Peyer's patch (tissue), 4 donors: ENCODE measurements around the gene FAM20C. TPM values are rescaled to one million over a fixed set of nuclear protein-coding genes. Genes with fewer than 3 reads are reported as not detected.

Experiments
- DNase-seq, 3 donors: peaks; one replicate each; pipeline ENCODE4 v3.0.0-alpha.2; 2017 to 2019
- H3K27ac ChIP-seq, 4 donors: fragments of 200-600 bp; sonication (generic); one replicate each; pipeline ENCODE4 v1.5.1; 2016 to 2019
- H3K27me3 ChIP-seq, 2 donors: fragments of 200-600 bp; sonication (generic); one replicate each; pipeline ENCODE4 v1.5.1; 2019
- H3K36me3 ChIP-seq, 3 donors: fragments of 200-600 bp; sonication (generic); one replicate each; pipeline ENCODE4 v1.5.1; 2016 to 2019
- H3K4me1 ChIP-seq, 4 donors: fragments of 200-600 bp; sonication (generic); one replicate each; pipeline ENCODE4 v1.5.1; 2016 to 2019
- H3K4me3 ChIP-seq, 4 donors: fragments of 200-600 bp; sonication (generic); 1 replicate in 3 of 4; 2 replicates in 1 of 4; pipeline ENCODE4 v1.5.1; 2016 to 2019; ENCODE audit warnings: mild to moderate bottlenecking in 1 of 4
- H3K9me3 ChIP-seq, 4 donors: fragments of 200-600 bp; sonication (generic); one replicate each; pipeline ENCODE4 v1.5.1; 2016 to 2019; ENCODE audit warnings: mild to moderate bottlenecking in 1 of 4
- POLR2A ChIP-seq, 2 donors: fragments of 450-650 bp; IDR thresholded peaks; one replicate each; pipeline ENCODE4 v1.5.1; 2017; ENCODE audit warnings: antibody characterized with exemption in 2 of 2, mild to moderate bottlenecking in 2 of 2, moderate library complexity in 2 of 2
- total RNA-seq, 4 donors: library from RNA; depleted of rRNA; stranded (reverse); fragments of >200 nt; gene quantifications; one replicate each; pipeline ENCODE4 v1.1.0, GENCODE V29; 2016
- TF ChIP-seq, protein P1 (sequence below), 6 experiments: fragments of 450-650 bp in 4 of 6; fragments of 200-600 bp in 2 of 6; sonication (generic) in 1 of 6; IDR thresholded peaks; one replicate each; pipeline ENCODE4 v1.5.1; 2017 to 2019; ENCODE audit warnings: antibody characterized with exemption in 6 of 6, mild to moderate bottlenecking in 3 of 6, moderate library complexity in 1 of 6

Gene FAM20C
- total RNA-seq, 4 donors from 2014 or later = 46.4 to 66.0 (median 53.8) TPM

DNA sequence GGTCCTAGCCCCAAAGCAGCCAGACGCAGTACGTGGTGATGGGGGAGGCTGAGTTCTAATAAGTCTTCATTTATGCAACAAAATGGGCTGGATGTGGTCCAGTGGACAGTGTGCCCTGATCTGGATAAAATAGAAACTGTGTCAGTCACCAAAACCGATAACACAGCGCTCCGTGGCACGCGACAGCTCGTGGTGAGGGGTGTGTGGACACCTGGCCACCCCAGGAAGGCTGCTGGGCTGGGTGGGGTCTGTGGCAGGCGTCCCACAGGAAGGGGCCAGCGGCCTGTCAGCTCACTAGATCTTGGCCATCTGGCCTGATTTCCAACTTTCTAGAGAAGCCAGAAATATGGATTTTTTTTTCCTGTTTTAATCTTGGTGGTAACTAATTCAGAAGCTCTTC, 17.0 kb downstream of the FAM20C start:
- no peaks in the 10 kb centered on the region for H3K27me3 ChIP-seq
- no peak for DNase-seq
- TF ChIP-seq, protein P1, sequence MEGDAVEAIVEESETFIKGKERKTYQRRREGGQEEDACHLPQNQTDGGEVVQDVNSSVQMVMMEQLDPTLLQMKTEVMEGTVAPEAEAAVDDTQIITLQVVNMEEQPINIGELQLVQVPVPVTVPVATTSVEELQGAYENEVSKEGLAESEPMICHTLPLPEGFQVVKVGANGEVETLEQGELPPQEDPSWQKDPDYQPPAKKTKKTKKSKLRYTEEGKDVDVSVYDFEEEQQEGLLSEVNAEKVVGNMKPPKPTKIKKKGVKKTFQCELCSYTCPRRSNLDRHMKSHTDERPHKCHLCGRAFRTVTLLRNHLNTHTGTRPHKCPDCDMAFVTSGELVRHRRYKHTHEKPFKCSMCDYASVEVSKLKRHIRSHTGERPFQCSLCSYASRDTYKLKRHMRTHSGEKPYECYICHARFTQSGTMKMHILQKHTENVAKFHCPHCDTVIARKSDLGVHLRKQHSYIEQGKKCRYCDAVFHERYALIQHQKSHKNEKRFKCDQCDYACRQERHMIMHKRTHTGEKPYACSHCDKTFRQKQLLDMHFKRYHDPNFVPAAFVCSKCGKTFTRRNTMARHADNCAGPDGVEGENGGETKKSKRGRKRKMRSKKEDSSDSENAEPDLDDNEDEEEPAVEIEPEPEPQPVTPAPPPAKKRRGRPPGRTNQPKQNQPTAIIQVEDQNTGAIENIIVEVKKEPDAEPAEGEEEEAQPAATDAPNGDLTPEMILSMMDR (IDR thresholded peaks at IDR 0.05) = no peak
- no peak for TF ChIP-seq POLR2A (IDR thresholded peaks at IDR 0.05)
- peaks cover 0 to 8% (median 0%) of the 10 kb centered on the region in 4 donors for H3K4me1 ChIP-seq
- no peak overlapping the region for H3K27ac ChIP-seq
- H3K36me3 ChIP-seq = peaks cover 0 to 66% (median 0%) of the 10 kb centered on the region in 3 donors
- H3K4me3 ChIP-seq = no peak overlapping the region
- no peaks in the 10 kb centered on the region for H3K9me3 ChIP-seq

DNA sequence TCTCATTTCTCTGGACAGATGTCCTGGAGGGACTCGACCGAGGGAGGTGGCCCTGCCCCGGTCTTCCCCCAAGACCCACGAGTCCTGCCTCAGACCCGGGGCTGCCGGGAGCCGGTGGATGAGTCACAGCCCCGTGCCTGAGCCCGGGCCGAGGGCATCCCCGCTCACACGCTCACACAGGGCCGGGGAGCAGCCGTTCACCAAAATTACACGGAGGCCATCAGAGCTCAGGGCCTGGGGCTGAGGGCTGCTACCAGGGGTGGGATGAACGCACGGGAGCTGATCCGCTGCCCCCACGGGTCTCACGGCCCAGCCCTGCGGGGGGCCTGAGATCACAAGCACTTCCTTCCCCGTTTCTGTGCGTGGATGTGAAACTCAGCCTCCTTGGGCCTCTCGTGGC, 17.5 kb downstream of the FAM20C start:
- DNase-seq = no peak
- Histone ChIP-seq H3K27me3 (no peaks in the 10 kb centered on the region), H3K4me1 (peaks cover 0 to 8% (median 0%) of the 10 kb centered on the region in 4 donors), H3K4me3 (no peak overlapping the region), H3K36me3 (peaks cover 0 to 61% (median 0%) of the 10 kb centered on the region in 3 donors), H3K9me3 (no peaks in the 10 kb centered on the region), H3K27ac (no peak overlapping the region)
- TF ChIP-seq POLR2A (IDR thresholded peaks at IDR 0.05) = no peak
- TF ChIP-seq, protein P1 (IDR thresholded peaks at IDR 0.05) = no peak

DNA sequence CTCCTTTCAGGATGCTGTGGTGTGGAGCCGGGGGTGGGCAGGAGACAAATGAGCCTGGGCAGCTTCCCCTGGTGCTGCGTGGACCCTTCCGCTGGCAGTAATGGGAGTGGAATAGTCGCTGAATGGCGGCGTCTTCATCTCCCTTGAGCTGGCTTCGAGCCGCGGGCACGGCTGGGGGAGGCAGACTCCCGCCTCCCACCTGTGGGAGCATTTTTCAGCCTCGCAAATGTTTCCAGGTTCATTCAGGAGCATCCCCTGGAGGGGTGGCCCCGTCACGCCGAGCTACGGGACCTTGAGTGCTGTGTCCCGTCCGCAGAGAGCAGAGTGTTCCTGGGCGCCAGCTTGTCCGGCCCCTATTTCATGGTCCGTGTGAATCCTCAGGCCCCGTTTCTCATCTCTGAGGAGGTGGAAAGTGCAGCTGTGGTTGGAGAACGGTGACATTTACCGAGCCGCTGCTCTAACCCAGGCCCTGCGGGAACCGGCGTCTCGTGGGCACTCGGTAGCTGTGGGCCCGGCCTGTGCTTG, 18.1 kb downstream of the FAM20C start:
- no peak for TF ChIP-seq POLR2A (IDR thresholded peaks at IDR 0.05)
- TF ChIP-seq, protein P1 (IDR thresholded peaks at IDR 0.05) = no peak
- H3K27ac ChIP-seq = no peak overlapping the region

DNA sequence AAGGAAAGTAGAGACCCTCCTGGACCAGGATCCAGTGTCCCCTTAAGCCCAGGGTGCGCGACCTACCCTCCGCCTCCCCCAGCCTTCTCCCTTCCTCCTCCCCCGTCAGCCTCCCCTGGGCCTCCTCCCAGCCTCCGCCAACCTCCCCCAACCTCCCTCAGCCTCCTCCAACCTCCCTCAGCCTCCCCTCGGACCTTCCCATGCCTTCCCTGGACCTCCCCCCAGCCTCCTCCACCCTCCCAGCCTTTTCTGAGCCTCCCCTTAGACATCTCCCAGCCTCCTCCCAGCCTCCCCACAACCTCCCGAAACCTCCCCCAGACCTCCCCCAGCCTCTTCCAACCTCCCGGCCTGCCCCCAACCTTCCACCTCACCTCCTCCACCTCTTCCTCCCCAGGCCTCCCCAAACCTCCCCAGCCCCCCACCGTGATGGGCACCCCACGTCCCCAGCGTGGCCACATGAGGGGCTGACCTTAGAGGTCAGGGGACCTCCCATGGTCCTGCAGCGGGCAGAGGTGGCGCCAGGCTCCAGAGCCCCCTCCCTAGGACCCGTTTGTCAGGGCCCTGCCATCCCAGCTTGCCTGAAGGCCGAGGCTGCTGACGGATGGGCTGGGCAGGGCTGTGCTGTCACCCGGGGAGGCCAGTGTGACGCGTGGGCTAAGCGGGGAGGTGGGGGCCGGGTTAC, 18.8 kb downstream of the FAM20C start:
- Histone ChIP-seq H3K27ac (no peak overlapping the region), H3K4me3 (no peak overlapping the region), H3K4me1 (peaks cover 0 to 8% (median 0%) of the 10 kb centered on the region in 4 donors), H3K27me3 (no peaks in the 10 kb centered on the region), H3K36me3 (peaks cover 0 to 48% (median 0%) of the 10 kb centered on the region in 3 donors), H3K9me3 (no peaks in the 10 kb centered on the region)
- TF ChIP-seq, protein P1 (IDR thresholded peaks at IDR 0.05) = no peak
- TF ChIP-seq POLR2A (IDR thresholded peaks at IDR 0.05) = no peak
- DNase-seq = no peak

More for the DNA sequence above, 18.1 kb downstream of the FAM20C start:
- H3K4me3 ChIP-seq = no peak overlapping the region
- no peak for DNase-seq
- peaks cover 0 to 8% (median 0%) of the 10 kb centered on the region in 4 donors for H3K4me1 ChIP-seq
- no peaks in the 10 kb centered on the region for H3K27me3 ChIP-seq
- peaks cover 0 to 55% (median 0%) of the 10 kb centered on the region in 3 donors for H3K36me3 ChIP-seq
- H3K9me3 ChIP-seq = no peaks in the 10 kb centered on the region

DNA sequence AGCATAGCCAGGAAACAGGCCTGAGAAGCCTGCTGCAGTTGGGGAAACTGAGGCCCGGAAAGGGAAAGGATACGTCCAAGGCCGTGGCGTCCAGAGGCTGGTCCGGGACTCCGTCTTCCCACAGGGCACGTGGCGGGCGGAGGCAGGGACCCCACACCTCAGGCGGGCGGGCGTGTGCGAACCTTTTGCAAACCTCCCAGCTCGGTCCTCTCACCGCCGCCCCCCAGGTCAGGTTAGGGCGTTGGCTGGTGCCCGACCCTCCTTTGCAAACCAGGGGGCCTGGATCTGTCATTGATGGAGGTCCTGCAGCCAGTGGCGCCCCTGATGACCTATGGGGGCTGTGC, 19.3 kb downstream of the FAM20C start:
- H3K27ac ChIP-seq = no peak overlapping the region
- H3K4me3 ChIP-seq = no peak overlapping the region
- peaks cover 0 to 8% (median 0%) of the 10 kb centered on the region in 4 donors for H3K4me1 ChIP-seq
- H3K27me3 ChIP-seq = no peaks in the 10 kb centered on the region
- peaks cover 0 to 43% (median 0%) of the 10 kb centered on the region in 3 donors for H3K36me3 ChIP-seq
- no peak for DNase-seq
- TF ChIP-seq POLR2A (IDR thresholded peaks at IDR 0.05) = no peak
- TF ChIP-seq, protein P1 (IDR thresholded peaks at IDR 0.05) = no peak
- no peaks in the 10 kb centered on the region for H3K9me3 ChIP-seq
